GM12864 (cell line): Measurements from ENCODE around the gene ALKBH5.

Experiments
- DNase-seq: peaks from one replicate; pipeline ENCODE4 v3.0.0-alpha.2; 2011; ENCODE audit warnings: low read depth
- H3K4me3 ChIP-seq: 2 replicates; pipeline ENCODE4 v1.5.1; 2011; ENCODE audit warnings: mild to moderate bottlenecking, low read depth, low read length, control low read depth
- CTCF ChIP-seq: IDR thresholded peaks from 2 replicates; pipeline ENCODE4 v1.5.1; 2011; ENCODE audit warnings: low read depth, mild to moderate bottlenecking, moderate library complexity, low read length, control low read depth, inconsistent platforms; ENCODE audit errors: missing control alignments

The ALKBH5 gene

GRCh38 chr17:18191236-18191667, 7.6 kb downstream of the ALKBH5 start:
- DNase-seq, result no peak
- no peak for TF ChIP-seq CTCF
- H3K4me3 ChIP-seq, result no peak overlapping the region

GRCh38 chr17:18191967-18192366, 8.3 kb downstream of the ALKBH5 start:
- peak; percentile 42 for TF ChIP-seq CTCF
- no peak for DNase-seq
- H3K4me3 ChIP-seq, result no peak overlapping the region

- no peak for DNase-seq
- no peak for TF ChIP-seq CTCF
- no peak overlapping the region for H3K4me3 ChIP-seq
Measured at GRCh38 chr17:18194394-18194793, 10.8 kb downstream of the ALKBH5 start.

GRCh38 chr17:18194804-18195203, 11.2 kb downstream of the ALKBH5 start:
- TF ChIP-seq CTCF, result no peak
- H3K4me3 ChIP-seq, result no peak overlapping the region
- DNase-seq, result no peak

GRCh38 chr17:18195246-18195645, 11.6 kb downstream of the ALKBH5 start:
- no peak for DNase-seq
- no peak overlapping the region for H3K4me3 ChIP-seq
- TF ChIP-seq CTCF, result no peak

GRCh38 chr17:18197535-18198194, 14.0 kb downstream of the ALKBH5 start:
- no peak for TF ChIP-seq CTCF
- no peak overlapping the region for H3K4me3 ChIP-seq
- DNase-seq, result no peak

GRCh38 chr17:18198530-18198929, 14.9 kb downstream of the ALKBH5 start:
- DNase-seq, result no peak
- no peak for TF ChIP-seq CTCF
- no peak overlapping the region for H3K4me3 ChIP-seq
